ENCODE data around the gene DAB1.

The DAB1 gene

DNA sequence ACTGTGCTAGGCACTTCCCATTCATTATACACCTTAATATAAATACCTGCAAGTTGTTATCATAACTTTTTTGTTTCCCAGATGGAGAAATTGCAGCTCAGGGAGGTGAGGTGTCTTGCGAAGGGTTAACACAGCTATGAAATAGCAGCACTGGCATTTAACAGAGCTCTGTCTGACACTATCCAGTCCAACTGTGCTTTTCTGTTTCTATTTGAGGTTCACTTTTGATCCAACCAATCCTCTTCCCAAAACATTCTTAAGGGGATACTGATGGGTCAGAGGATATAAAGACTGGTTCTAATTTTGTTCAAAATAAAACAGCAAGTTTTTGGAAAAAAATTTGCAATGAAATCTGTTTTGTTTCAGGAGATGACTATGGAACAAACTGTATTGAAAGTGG, 411.5 kb downstream of the DAB1 start:
- H3K27me3 ChIP-seq, result no peaks in the 10 kb centered on the region
- H3K27ac ChIP-seq, result no peak overlapping the region
- no peaks in the 10 kb centered on the region for H3K4me1 ChIP-seq
- H3K9me3 ChIP-seq, result no peaks in the 10 kb centered on the region
- no peak overlapping the region for H3K4me2 ChIP-seq
- no peaks in the 10 kb centered on the region for H4K20me1 ChIP-seq
- no peak for TF ChIP-seq Cebpa-rat (IDR thresholded peaks at IDR 0.05)
- peaks cover 74% of the 10 kb centered on the region for H3K36me3 ChIP-seq
- H3K9ac ChIP-seq, result no peak overlapping the region
- no peak overlapping the region for H3K4me3 ChIP-seq

GRCh38 chr1:57010511-57010910, 413.3 kb downstream of the DAB1 start:
- no peaks in the 10 kb centered on the region for H4K20me1 ChIP-seq
- no peak overlapping the region for H3K27ac ChIP-seq
- H3K4me2 ChIP-seq, result no peak overlapping the region
- peaks cover 67% of the 10 kb centered on the region for H3K36me3 ChIP-seq
- peaks cover 9% of the 10 kb centered on the region for H3K4me1 ChIP-seq
- no peak overlapping the region for H3K9ac ChIP-seq
- TF ChIP-seq Cebpa-rat (IDR thresholded peaks at IDR 0.05), result no peak
- no peaks in the 10 kb centered on the region for H3K27me3 ChIP-seq
- no peak overlapping the region for H3K4me3 ChIP-seq
- H3K9me3 ChIP-seq, result no peaks in the 10 kb centered on the region

DNA sequence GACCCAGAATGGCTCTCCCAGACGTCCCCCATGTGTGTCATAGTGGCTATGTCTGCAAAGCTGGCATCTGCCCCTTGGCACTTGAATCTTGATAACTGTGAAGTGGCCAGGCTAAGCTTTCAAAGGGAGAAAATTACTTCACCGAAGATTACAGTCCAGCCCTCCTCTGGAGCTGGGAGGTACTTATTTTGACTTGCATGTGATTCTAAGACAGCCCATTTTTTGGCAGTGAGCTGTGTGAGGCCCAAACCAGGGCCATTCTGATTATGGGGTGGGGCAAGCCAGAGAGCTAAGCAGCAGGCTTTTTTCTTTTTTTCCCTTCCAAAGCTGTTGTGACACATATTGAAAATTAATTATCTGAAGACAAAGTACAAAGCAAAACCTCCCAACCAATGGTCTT, 415.9 kb downstream of the DAB1 start:
- H3K9me3 ChIP-seq, result no peaks in the 10 kb centered on the region
- no peaks in the 10 kb centered on the region for H4K20me1 ChIP-seq
- H3K4me2 ChIP-seq, result no peak overlapping the region
- no peak overlapping the region for H3K9ac ChIP-seq
- peaks cover 19% of the 10 kb centered on the region for H3K4me1 ChIP-seq
- no peak overlapping the region for H3K4me3 ChIP-seq
- H3K27me3 ChIP-seq, result no peaks in the 10 kb centered on the region
- no peak for TF ChIP-seq Cebpa-rat (IDR thresholded peaks at IDR 0.05)
- no peak overlapping the region for H3K27ac ChIP-seq
- H3K36me3 ChIP-seq, result peaks cover 64% of the 10 kb centered on the region

GRCh38 chr1:57007472-57007871, 416.4 kb downstream of the DAB1 start:
- H3K4me3 ChIP-seq, result no peak overlapping the region
- H3K4me1 ChIP-seq, result peaks cover 19% of the 10 kb centered on the region
- no peaks in the 10 kb centered on the region for H3K9me3 ChIP-seq
- peaks cover 69% of the 10 kb centered on the region for H3K36me3 ChIP-seq
- no peak overlapping the region for H3K9ac ChIP-seq
- no peaks in the 10 kb centered on the region for H3K27me3 ChIP-seq
- H3K27ac ChIP-seq, result no peak overlapping the region
- no peaks in the 10 kb centered on the region for H4K20me1 ChIP-seq
- no peak overlapping the region for H3K4me2 ChIP-seq
- no peak for TF ChIP-seq Cebpa-rat (IDR thresholded peaks at IDR 0.05)

GRCh38 chr1:57003398-57004139, 420.3 kb downstream of the DAB1 start:
- Histone ChIP-seq H3K4me3 (no peak overlapping the region), H3K36me3 (peaks cover 70% of the 10 kb centered on the region), H3K27me3 (no peaks in the 10 kb centered on the region), H3K27ac (no peak overlapping the region), H4K20me1 (no peaks in the 10 kb centered on the region), H3K4me1 (peaks cover 24% of the 10 kb centered on the region), H3K4me2 (no peak overlapping the region), H3K9ac (no peak overlapping the region), H3K9me3 (no peaks in the 10 kb centered on the region)
- TF ChIP-seq Cebpa-rat (IDR thresholded peaks at IDR 0.05), result no peak

- Histone ChIP-seq H3K4me3 (no peak overlapping the region), H3K4me2 (no peak overlapping the region), H3K9ac (no peak overlapping the region), H3K4me1 (peaks cover 17% of the 10 kb centered on the region), H3K27me3 (no peaks in the 10 kb centered on the region), H3K9me3 (no peaks in the 10 kb centered on the region), H4K20me1 (no peaks in the 10 kb centered on the region), H3K36me3 (peaks cover 29% of the 10 kb centered on the region), H3K27ac (no peak overlapping the region)
- TF ChIP-seq Cebpa-rat (IDR thresholded peaks at IDR 0.05), result no peak
These were observed 428.3 kb downstream of the DAB1 start for GRCh38 chr1:56995414-56996100.

GRCh38 chr1:56993475-56993874, 430.4 kb downstream of the DAB1 start:
- peaks cover 11% of the 10 kb centered on the region for H3K4me1 ChIP-seq
- no peak overlapping the region for H3K4me2 ChIP-seq
- no peaks in the 10 kb centered on the region for H3K27me3 ChIP-seq
- no peak overlapping the region for H3K4me3 ChIP-seq
- no peak for TF ChIP-seq Cebpa-rat (IDR thresholded peaks at IDR 0.05)
- H3K27ac ChIP-seq, result no peak overlapping the region
- no peak overlapping the region for H3K9ac ChIP-seq
- no peaks in the 10 kb centered on the region for H4K20me1 ChIP-seq
- H3K36me3 ChIP-seq, result peaks cover 14% of the 10 kb centered on the region
- no peaks in the 10 kb centered on the region for H3K9me3 ChIP-seq

DNA sequence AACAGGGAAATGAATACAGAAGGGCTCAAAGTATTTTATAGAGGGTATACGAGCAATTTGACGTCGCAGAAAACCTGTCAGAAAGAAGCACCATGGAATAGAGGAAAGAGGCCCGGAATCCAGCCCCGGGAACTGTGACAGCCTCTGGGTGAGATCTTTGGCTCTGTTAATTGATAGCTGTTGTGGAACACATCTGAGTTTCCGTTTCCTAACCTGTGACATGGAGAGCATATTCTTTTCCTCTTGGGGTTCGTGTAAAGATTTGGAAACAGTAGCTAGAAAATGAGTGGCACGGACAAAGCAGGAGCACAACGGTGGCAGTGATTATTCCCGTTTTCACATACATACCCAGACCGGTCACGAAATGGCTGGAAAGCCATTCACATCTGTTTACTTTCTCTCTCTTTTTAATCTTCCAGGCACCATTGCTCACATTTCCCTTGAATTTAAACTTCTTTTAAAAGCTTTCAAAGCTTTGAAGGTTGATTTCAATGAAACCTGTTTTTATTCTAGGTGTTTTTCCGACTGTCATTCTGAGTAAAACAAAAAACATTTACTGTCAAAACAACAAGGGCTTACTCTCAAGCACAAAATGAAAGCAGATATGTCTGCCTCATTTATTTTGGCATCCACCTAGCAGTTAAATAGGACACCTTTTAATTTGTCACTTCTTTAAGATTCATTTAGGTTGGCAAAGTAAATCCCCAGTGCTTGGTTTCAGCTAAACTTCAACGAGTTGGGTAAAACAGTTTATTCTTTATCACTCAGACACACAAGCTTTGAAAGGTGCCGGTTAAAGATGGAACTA, 431.3 kb downstream of the DAB1 start:
- H3K27ac ChIP-seq, result no peak overlapping the region
- peaks cover 6% of the 10 kb centered on the region for H3K36me3 ChIP-seq
- H3K27me3 ChIP-seq, result no peaks in the 10 kb centered on the region
- no peaks in the 10 kb centered on the region for H3K9me3 ChIP-seq
- no peak overlapping the region for H3K4me3 ChIP-seq
- no peak overlapping the region for H3K9ac ChIP-seq
- no peak for TF ChIP-seq Cebpa-rat (IDR thresholded peaks at IDR 0.05)
- no peak overlapping the region for H3K4me2 ChIP-seq
- H3K4me1 ChIP-seq, result peaks cover 5% of the 10 kb centered on the region
- no peaks in the 10 kb centered on the region for H4K20me1 ChIP-seq

DNA sequence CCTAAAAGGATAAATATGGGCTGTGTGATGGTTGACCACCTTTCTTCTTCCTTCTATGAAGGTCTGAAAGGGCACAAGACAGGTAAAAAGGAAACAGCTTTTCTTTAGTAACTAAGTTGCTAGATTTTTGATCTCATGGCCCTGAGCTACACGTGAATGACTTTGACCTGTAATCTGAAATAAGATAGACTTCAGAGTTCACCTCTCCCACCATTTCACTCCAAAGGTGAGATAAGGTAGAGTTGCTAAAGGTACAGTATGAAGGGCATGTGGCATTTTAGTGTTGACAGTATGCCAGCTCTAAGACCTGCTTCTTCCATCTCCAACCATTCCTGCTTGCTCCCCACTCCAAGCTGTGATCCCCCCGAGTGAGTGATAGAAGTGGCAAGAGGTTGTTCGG, 432.3 kb downstream of the DAB1 start:
- Histone ChIP-seq H3K9ac (no peak overlapping the region), H3K36me3 (0 out of 2 replicates have a peak, but pooled peaks cover 4% of the 10 kb centered on the region), H3K27me3 (no peaks in the 10 kb centered on the region), H3K4me1 (peaks cover 5% of the 10 kb centered on the region), H4K20me1 (no peaks in the 10 kb centered on the region), H3K4me2 (no peak overlapping the region), H3K4me3 (no peak overlapping the region), H3K27ac (no peak overlapping the region), H3K9me3 (no peaks in the 10 kb centered on the region)
- TF ChIP-seq Cebpa-rat (IDR thresholded peaks at IDR 0.05), result no peak

GRCh38 chr1:56986397-56986796, 437.5 kb downstream of the DAB1 start:
- H3K27ac ChIP-seq, result no peak overlapping the region
- H3K4me2 ChIP-seq, result no peak overlapping the region
- no peak overlapping the region for H3K4me3 ChIP-seq
- H3K9ac ChIP-seq, result no peak overlapping the region
- no peaks in the 10 kb centered on the region for H3K9me3 ChIP-seq
- no peaks in the 10 kb centered on the region for H3K27me3 ChIP-seq
- no peaks in the 10 kb centered on the region for H3K4me1 ChIP-seq
- H3K36me3 ChIP-seq, result no peaks in the 10 kb centered on the region
- TF ChIP-seq Cebpa-rat (IDR thresholded peaks at IDR 0.05), result no peak
- H4K20me1 ChIP-seq, result no peaks in the 10 kb centered on the region
